ENCODE measurements around the gene NXPH3. TPM values are rescaled to one million over a fixed set of nuclear protein-coding genes. Genes with fewer than 3 reads are reported as not detected.

The NXPH3 gene
- total RNA-seq, 1 donor = under 0.01 TPM

- DNase-seq (ENCODE audit: low read depth in 2 of 3, low spot score in 2 of 3) = no peak
Observed at GRCh38 chr17:49618028-49618611, 42.4 kb downstream of the NXPH3 start.

GRCh38 chr17:49621420-49621819 lies 45.7 kb downstream of the NXPH3 start:
- DNase-seq (ENCODE audit: low read depth in 2 of 3, low spot score in 2 of 3) = no peak

- DNase-seq (ENCODE audit: low read depth in 2 of 3, low spot score in 2 of 3) = no peak
Observed at GRCh38 chr17:49621946-49622529, 46.4 kb downstream of the NXPH3 start.

- no peak for DNase-seq (ENCODE audit: low read depth in 2 of 3, low spot score in 2 of 3)
Observed at GRCh38 chr17:49624896-49625295, 49.2 kb downstream of the NXPH3 start.

- no peak for DNase-seq (ENCODE audit: low read depth in 2 of 3, low spot score in 2 of 3)
Observed at GRCh38 chr17:49629447-49629846, 53.8 kb downstream of the NXPH3 start.

GRCh38 chr17:49630113-49630900 lies 54.6 kb downstream of the NXPH3 start:
- no peak for DNase-seq (ENCODE audit: low read depth in 2 of 3, low spot score in 2 of 3)

GRCh38 chr17:49631496-49631895 lies 55.8 kb downstream of the NXPH3 start:
- DNase-seq (ENCODE audit: low read depth in 2 of 3, low spot score in 2 of 3) = no peak

Other genes starting within 250 kb of the NXPH3 start
- gene ZNF652, start 213.6 kb upstream of the NXPH3 start, total RNA-seq = 15.1 TPM
- 102 TPM for gene PHB1, start 161.0 kb upstream of the NXPH3 start, total RNA-seq
- 0.27 TPM for gene NGFR, start 80.6 kb upstream of the NXPH3 start, total RNA-seq
- 77.8 TPM for gene SPOP, start 102.2 kb downstream of the NXPH3 start, total RNA-seq
- 30.2 TPM for gene SLC35B1, start 132.1 kb downstream of the NXPH3 start, total RNA-seq
- 260 TPM for gene FAM117A, start 188.3 kb downstream of the NXPH3 start, total RNA-seq
- gene KAT7, start 212.8 kb downstream of the NXPH3 start, total RNA-seq = 53.6 TPM

Measured in hematopoietic multipotent progenitor cell (in vitro differentiated cells).